OCI-LY1 (cell line): Measurements from ENCODE around the gene EFS.

ENCODE experiments used
- CTCF ChIP-seq: fragments of 200-600 bp; sonication (generic), shearing (Covaris generic); IDR thresholded peaks from 2 replicates; pipeline ENCODE4 v1.5.1; 2017; ENCODE audit warnings: mild to moderate bottlenecking, antibody characterized with exemption, low read length, moderate library complexity, mixed read lengths
- EZH2 ChIP-seq: fragments of 200-600 bp; sonication (generic), shearing (Covaris generic); IDR thresholded peaks from 2 replicates; pipeline ENCODE4 v1.8.0; 2017; ENCODE audit warnings: borderline replicate concordance, mixed run types, mild to moderate bottlenecking, antibody characterized with exemption, low read length, moderate library complexity, mixed read lengths

GRCh38 chr14:23360496-23360895, 4.5 kb downstream of the EFS start:
- TF ChIP-seq CTCF (no peak), EZH2 (no peak)
